HUES6 (cell line): ENCODE results near the gene STPG1.

Source experiments
- H3K27ac ChIP-seq: 2 replicates; pipeline ENCODE4 v1.7.0; 2013; ENCODE audit warnings: low read depth, mild to moderate bottlenecking, low read length, inconsistent platforms
- H3K27me3 ChIP-seq: 2 replicates; pipeline ENCODE4 v1.6.1; 2013; ENCODE audit warnings: low read length; ENCODE audit not compliant: control insufficient read depth, insufficient read depth
- H3K36me3 ChIP-seq: 2 replicates; pipeline ENCODE4 v1.6.1; 2013; ENCODE audit warnings: low read length; ENCODE audit not compliant: control insufficient read depth, insufficient read depth
- H3K4me1 ChIP-seq: 2 replicates; pipeline ENCODE4 v1.6.1; 2013; ENCODE audit warnings: low read length; ENCODE audit not compliant: control insufficient read depth, insufficient read depth
- H3K4me3 ChIP-seq: 2 replicates; pipeline ENCODE4 v1.5.1; 2013; ENCODE audit warnings: low read depth, low read length
- H3K9ac ChIP-seq: one replicate; pipeline ENCODE4 v1.6.1; 2013; ENCODE audit warnings: mild to moderate bottlenecking, low read length
- H3K9me3 ChIP-seq: 2 replicates; pipeline ENCODE4 v1.6.1; 2013; ENCODE audit warnings: low read depth, low read length; ENCODE audit not compliant: control insufficient read depth, insufficient read depth

The STPG1 gene

GRCh38 chr1:24426744-24427544 is 13.4 kb upstream of the STPG1 start:
- H3K9me3 ChIP-seq: no peaks in the 10 kb centered on the region
- 0 out of 2 replicates have a peak, but pooled peaks cover under 1% of the 10 kb centered on the region for H3K4me1 ChIP-seq
- no peak overlapping the region for H3K9ac ChIP-seq
- H3K27me3 ChIP-seq: no peaks in the 10 kb centered on the region
- no peak overlapping the region for H3K27ac ChIP-seq
- no peak overlapping the region for H3K4me3 ChIP-seq
- H3K36me3 ChIP-seq: no peaks in the 10 kb centered on the region

GRCh38 chr1:24425922-24426321 is 12.3 kb upstream of the STPG1 start:
- Histone ChIP-seq H3K27ac (no peak overlapping the region), H3K27me3 (no peaks in the 10 kb centered on the region), H3K4me3 (no peak overlapping the region)

GRCh38 chr1:24425441-24425840 is 11.9 kb upstream of the STPG1 start:
- Histone ChIP-seq H3K27me3 (no peaks in the 10 kb centered on the region), H3K9ac (no peak overlapping the region), H3K9me3 (no peaks in the 10 kb centered on the region), H3K27ac (no peak overlapping the region), H3K4me1 (peaks cover 4% of the 10 kb centered on the region; the same call in 1 of the 2 replicates), H3K36me3 (no peaks in the 10 kb centered on the region), H3K4me3 (no peak overlapping the region)

More at GRCh38 chr1:24425922-24426321, 12.3 kb upstream of the STPG1 start:
- H3K9me3 ChIP-seq: no peaks in the 10 kb centered on the region
- no peak overlapping the region for H3K9ac ChIP-seq
- H3K36me3 ChIP-seq: no peaks in the 10 kb centered on the region
- H3K4me1 ChIP-seq: peaks cover 4% of the 10 kb centered on the region; the same call in 1 of the 2 replicates

DNA sequence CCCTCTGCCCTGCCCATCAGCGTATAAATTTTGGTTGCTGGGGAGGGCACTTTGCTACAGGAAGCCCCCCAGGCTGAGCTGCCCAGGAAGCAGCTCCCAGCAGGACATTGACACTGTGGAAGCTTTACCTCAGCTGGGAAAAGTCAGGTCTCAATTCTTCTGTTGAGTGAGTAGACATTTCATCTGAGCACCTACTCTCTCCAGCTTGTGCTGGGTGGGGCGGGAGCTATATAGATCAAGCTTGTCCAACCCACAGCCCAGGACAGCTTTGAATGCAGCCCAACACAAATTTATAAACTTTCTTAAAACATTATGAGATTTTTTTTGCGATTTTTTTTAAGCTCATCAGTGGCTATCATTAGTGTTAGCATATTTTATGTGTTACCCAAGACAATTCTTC is 11.4 kb upstream of the STPG1 start:
- H3K27me3 ChIP-seq: no peaks in the 10 kb centered on the region
- H3K9me3 ChIP-seq: no peaks in the 10 kb centered on the region
- H3K36me3 ChIP-seq: no peaks in the 10 kb centered on the region
- no peak overlapping the region for H3K9ac ChIP-seq
- H3K4me3 ChIP-seq: no peak overlapping the region
- no peak overlapping the region for H3K27ac ChIP-seq
- peaks cover 4% of the 10 kb centered on the region; the same call in 1 of the 2 replicates for H3K4me1 ChIP-seq

DNA sequence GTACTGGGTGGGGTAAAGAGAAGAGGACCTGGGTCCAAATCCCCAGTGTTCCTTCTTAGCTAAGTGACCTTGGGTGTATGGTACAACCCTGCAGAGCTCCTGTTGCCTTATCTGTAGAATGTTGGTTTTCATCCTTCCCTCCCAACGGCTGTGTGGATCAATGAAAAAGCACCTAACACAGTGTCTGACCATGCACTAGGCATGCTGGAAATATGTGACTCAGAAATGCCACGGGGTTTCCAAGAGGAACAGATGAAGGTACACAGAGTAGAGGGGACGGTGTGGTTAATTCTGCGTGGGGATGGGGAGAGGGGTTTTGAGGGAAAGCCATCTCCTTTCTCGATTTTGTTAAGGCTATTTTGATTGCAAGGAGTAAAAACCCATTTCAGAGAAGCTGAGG is 10.6 kb upstream of the STPG1 start:
- Histone ChIP-seq H3K9ac (no peak overlapping the region), H3K36me3 (no peaks in the 10 kb centered on the region), H3K9me3 (no peaks in the 10 kb centered on the region), H3K27ac (no peak overlapping the region), H3K4me1 (peaks cover 7% of the 10 kb centered on the region), H3K27me3 (no peaks in the 10 kb centered on the region), H3K4me3 (no peak overlapping the region)

DNA sequence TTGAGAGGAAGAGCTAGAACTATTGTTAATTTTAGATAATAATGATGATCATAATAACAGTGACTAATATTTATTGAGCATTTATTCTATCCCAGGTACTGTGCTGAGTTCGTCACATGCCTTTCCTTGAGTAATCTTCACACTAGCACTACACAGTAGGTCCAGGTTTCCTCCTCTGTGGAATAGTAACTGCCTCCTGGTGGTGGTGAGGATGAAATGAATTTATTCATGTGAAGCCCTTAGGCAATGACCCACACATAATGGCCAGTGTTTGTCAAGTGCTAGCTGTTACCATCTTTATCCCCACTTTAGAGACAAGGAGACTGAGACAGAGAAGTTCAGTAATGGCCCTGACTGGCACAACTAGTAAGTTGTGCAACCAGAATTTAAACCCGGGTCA is 7.9 kb upstream of the STPG1 start:
- Histone ChIP-seq H3K27ac (no peak overlapping the region), H3K9ac (no peak overlapping the region), H3K4me1 (peaks cover 19% of the 10 kb centered on the region), H3K9me3 (no peaks in the 10 kb centered on the region), H3K36me3 (no peaks in the 10 kb centered on the region), H3K27me3 (no peaks in the 10 kb centered on the region), H3K4me3 (no peak overlapping the region)

GRCh38 chr1:24420547-24420946 is 7.0 kb upstream of the STPG1 start:
- Histone ChIP-seq H3K27ac (no peak overlapping the region), H3K4me3 (no peak overlapping the region), H3K9me3 (no peaks in the 10 kb centered on the region), H3K4me1 (peaks cover 25% of the 10 kb centered on the region), H3K9ac (no peak overlapping the region), H3K36me3 (no peaks in the 10 kb centered on the region), H3K27me3 (no peaks in the 10 kb centered on the region)

DNA sequence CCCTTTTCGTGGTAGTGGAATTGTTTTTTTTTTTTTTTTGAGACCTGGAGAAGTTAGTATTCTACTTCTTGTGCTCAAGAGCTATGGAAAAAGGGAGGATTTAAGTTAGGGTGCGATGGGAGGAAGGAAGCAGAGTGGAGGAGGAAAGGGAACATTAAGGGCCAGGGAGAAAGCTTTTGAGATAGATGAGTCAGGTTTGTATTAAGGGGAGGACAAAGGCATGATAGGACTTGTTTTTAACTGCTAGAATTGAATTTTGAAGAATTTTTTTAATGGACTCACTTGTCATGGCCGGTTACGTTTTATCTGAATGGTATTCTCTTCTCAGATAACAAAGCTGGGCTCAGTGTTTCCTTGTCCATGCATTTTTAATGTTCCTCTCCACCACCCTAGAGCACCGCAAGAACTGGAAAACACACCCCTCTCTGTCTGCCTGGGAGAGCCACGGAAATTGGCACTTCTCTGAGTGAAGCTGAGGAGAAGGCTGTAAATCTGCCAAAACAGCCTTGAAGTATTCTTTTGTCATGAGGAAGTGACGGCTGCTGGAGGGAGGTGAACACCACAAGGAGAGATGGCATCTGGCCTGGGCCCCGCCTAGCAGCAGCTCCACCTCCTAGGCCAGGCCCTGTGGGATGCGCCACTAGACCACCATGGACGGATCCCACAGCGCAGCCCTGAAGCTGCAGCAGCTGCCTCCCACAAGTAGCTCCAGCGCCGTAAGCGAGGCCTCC is 5.5 kb upstream of the STPG1 start:
- H3K27ac ChIP-seq: no peak overlapping the region
- no peaks in the 10 kb centered on the region for H3K36me3 ChIP-seq
- peaks cover 29% of the 10 kb centered on the region for H3K4me1 ChIP-seq
- no peak overlapping the region for H3K4me3 ChIP-seq
- H3K27me3 ChIP-seq: no peaks in the 10 kb centered on the region
- H3K9ac ChIP-seq: no peak overlapping the region
- no peaks in the 10 kb centered on the region for H3K9me3 ChIP-seq

GRCh38 chr1:24417681-24418080 is 4.1 kb upstream of the STPG1 start:
- Histone ChIP-seq H3K4me1 (peaks cover 32% of the 10 kb centered on the region), H3K9me3 (no peaks in the 10 kb centered on the region), H3K27ac (no peak overlapping the region), H3K9ac (no peak overlapping the region), H3K27me3 (no peaks in the 10 kb centered on the region), H3K4me3 (no peak overlapping the region), H3K36me3 (no peaks in the 10 kb centered on the region)

DNA sequence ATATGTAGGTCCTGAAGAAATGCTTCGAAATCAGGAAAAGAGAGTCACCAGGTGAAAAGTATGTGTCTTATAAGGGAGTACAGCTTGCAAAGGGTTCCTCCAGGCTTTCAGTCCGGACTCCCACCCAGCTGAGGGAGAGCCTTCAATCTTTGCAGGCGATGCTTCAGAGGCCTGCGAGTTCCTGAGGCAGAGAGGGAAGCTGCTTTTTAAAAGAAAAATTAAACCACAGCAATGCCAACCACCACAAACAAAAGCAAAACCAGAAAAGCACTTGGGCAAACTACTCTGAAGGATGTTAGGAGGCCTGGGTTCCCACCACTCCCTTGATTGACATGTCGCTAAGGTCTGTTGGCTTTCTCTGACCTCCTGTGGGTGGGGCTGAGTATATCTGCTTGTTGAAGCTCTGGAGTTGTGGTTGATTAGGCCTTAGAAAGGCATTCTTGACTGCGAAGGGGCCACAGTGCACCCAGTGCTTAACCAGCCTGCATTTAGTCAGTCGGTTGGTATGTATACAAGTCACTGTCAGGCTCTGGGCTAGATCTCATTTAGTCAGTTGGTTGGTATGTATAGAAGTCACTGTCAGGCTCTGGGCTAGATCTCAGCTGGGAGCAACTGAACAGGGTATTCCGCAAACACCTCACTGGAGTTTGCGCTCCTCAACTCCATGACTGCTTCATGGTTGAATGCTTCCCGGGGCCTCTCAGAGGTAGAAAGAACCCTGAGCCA is 3.2 kb upstream of the STPG1 start:
- Histone ChIP-seq H3K4me3 (peak overlapping the region; percentile 73), H3K9ac (no peak overlapping the region), H3K36me3 (no peaks in the 10 kb centered on the region), H3K9me3 (no peaks in the 10 kb centered on the region), H3K27ac (no peak overlapping the region), H3K4me1 (peaks cover 31% of the 10 kb centered on the region), H3K27me3 (no peaks in the 10 kb centered on the region)
